Smooth muscle cell (in vitro differentiated cells): Measurements from ENCODE around the gene KIAA0040. TPM values are rescaled to one million over a fixed set of nuclear protein-coding genes. Genes with fewer than 3 reads are reported as not detected.

Experiments
- DNase-seq: peaks from one replicate; lab custom pipeline; 2025; ENCODE audit not compliant: unreplicated experiment; lab: John Stamatoyannopoulos, UW
- H2AFZ ChIP-seq: fragments of 200-600 bp; sonication (generic); 2 replicates; pipeline ENCODE4 v1.6.0; 2016; ENCODE audit warnings: antibody characterized with exemption, low read depth, mild to moderate bottlenecking
- H3F3A ChIP-seq: fragments of 200-600 bp; sonication (generic); 2 replicates; pipeline ENCODE4 v1.6.0; 2017; ENCODE audit warnings: antibody characterized with exemption, low read depth
- H3K27ac ChIP-seq: fragments of 200-600 bp; sonication (generic); 2 replicates; pipeline ENCODE4 v1.5.1; 2016; ENCODE audit warnings: low read depth, mild to moderate bottlenecking
- H3K27me3 ChIP-seq: fragments of 200-600 bp; sonication (generic); 2 replicates; pipeline ENCODE4 v1.6.1; 2016; ENCODE audit warnings: low read depth, mild to moderate bottlenecking
- H3K36me3 ChIP-seq: fragments of 200-600 bp; sonication (generic); 2 replicates; pipeline ENCODE4 v1.5.1; 2016; ENCODE audit warnings: low read depth
- H3K4me1 ChIP-seq: fragments of 200-600 bp; sonication (generic); 2 replicates; pipeline ENCODE4 v1.5.1; 2016; ENCODE audit warnings: low read depth
- H3K4me2 ChIP-seq: fragments of 200-600 bp; sonication (generic); 2 replicates; pipeline ENCODE4 v1.6.0; 2016; ENCODE audit warnings: mild to moderate bottlenecking
- H3K4me3 ChIP-seq: fragments of 200-600 bp; sonication (generic); 2 replicates; pipeline ENCODE4 v1.5.1; 2016; ENCODE audit warnings: mild to moderate bottlenecking
- H3K79me2 ChIP-seq: fragments of 200-600 bp; sonication (generic); 2 replicates; pipeline ENCODE4 v1.6.0; 2016; ENCODE audit warnings: low read depth, mild to moderate bottlenecking
- H3K9ac ChIP-seq: fragments of 200-600 bp; sonication (generic); 2 replicates; pipeline ENCODE4 v1.6.0; 2016; ENCODE audit warnings: low read depth
- H3K9me3 ChIP-seq: fragments of 200-600 bp; sonication (generic); replicated peaks from 2 replicates; pipeline ENCODE4 v1.5.1; 2016; ENCODE audit warnings: low read depth
- H4K20me1 ChIP-seq: fragments of 200-600 bp; sonication (generic); 2 replicates; pipeline ENCODE4 v1.6.0; 2016; ENCODE audit warnings: low read depth
- CTCF ChIP-seq: fragments of 200-600 bp; sonication (generic); IDR thresholded peaks from 2 replicates; pipeline ENCODE4 v1.5.1; 2017; ENCODE audit warnings: borderline replicate concordance, mild to moderate bottlenecking, antibody characterized with exemption; ENCODE audit not compliant: insufficient read depth, poor library complexity, severe bottlenecking
- whole genome bisulfite sequencing: methylation state at CpG from one replicate; pipeline ENCODE4 v1.1.7; 2016; ENCODE audit warnings: low lambda C conversion rate; 5-methylcytosine and 5-hydroxymethylcytosine counted together
- polyA plus RNA-seq: library from polyadenylated mRNA; unstranded; fragments of >200 nt; fragmentation: Nextera tagmentation; extraction: Ambion mirVana; gene quantifications from 2 replicates; pipeline ENCODE4 v1.2.1, GENCODE V29; 2016
- total RNA-seq: library from RNA; depleted of rRNA; stranded (reverse); fragments of >200 nt; gene quantifications from 2 replicates; pipeline ENCODE4 v1.2.3, GENCODE V29; 2014

KIAA0040 gene
- total and polyA plus RNA-seq, 2 experiments from 2014 or later = 3.8 to 8.9 TPM

- H3K4me3 ChIP-seq = no peak overlapping the region
- H3K4me2 ChIP-seq = no peak overlapping the region
- H3K36me3 ChIP-seq = no peaks in the 10 kb centered on the region
- no peak overlapping the region for H3K27ac ChIP-seq
- TF ChIP-seq CTCF = no peak
- no peaks in the 10 kb centered on the region for H3K9me3 ChIP-seq
- H3K79me2 ChIP-seq = no peaks in the 10 kb centered on the region
- H2AFZ ChIP-seq = no peak overlapping the region
- H3K27me3 ChIP-seq = no peaks in the 10 kb centered on the region
- DNase-seq = no peak
- H3K9ac ChIP-seq = no peak overlapping the region
- H4K20me1 ChIP-seq = no peaks in the 10 kb centered on the region
- H3F3A ChIP-seq = no peaks in the 10 kb centered on the region
- no peaks in the 10 kb centered on the region for H3K4me1 ChIP-seq
Measured at GRCh38 chr1:175198332-175198731, 5.8 kb upstream of the KIAA0040 start.

- Histone ChIP-seq H3K36me3 (no peaks in the 10 kb centered on the region), H4K20me1 (no peaks in the 10 kb centered on the region), H2AFZ (no peak overlapping the region), H3K27ac (peak overlapping the region; percentile 25), H3K9me3 (no peaks in the 10 kb centered on the region), H3K4me2 (no peak overlapping the region), H3K27me3 (no peaks in the 10 kb centered on the region), H3K4me3 (no peak overlapping the region), H3K79me2 (no peaks in the 10 kb centered on the region), H3F3A (no peaks in the 10 kb centered on the region), H3K9ac (no peak overlapping the region), H3K4me1 (no peaks in the 10 kb centered on the region)
- no peak for TF ChIP-seq CTCF
- DNase-seq = no peak
- 58% methylated on average over 2 of the region's 2 CpGs for WGBS
Measured at GRCh38 chr1:175197531-175197930, 5.0 kb upstream of the KIAA0040 start.

- no peak for TF ChIP-seq CTCF
- Histone ChIP-seq H3K27ac (no peak overlapping the region), H3K4me1 (no peaks in the 10 kb centered on the region), H3K9ac (no peak overlapping the region), H4K20me1 (no peaks in the 10 kb centered on the region), H3K27me3 (no peaks in the 10 kb centered on the region), H3K4me3 (no peak overlapping the region), H3F3A (no peaks in the 10 kb centered on the region), H3K79me2 (no peaks in the 10 kb centered on the region), H3K4me2 (no peak overlapping the region), H3K9me3 (no peaks in the 10 kb centered on the region), H2AFZ (no peak overlapping the region), H3K36me3 (no peaks in the 10 kb centered on the region)
- WGBS = 79% methylated on average over 3 of the region's 3 CpGs
- DNase-seq = no peak
Measured at GRCh38 chr1:175195798-175196197, 3.2 kb upstream of the KIAA0040 start.

GRCh38 chr1:175195281-175195680 lies 2.7 kb upstream of the KIAA0040 start:
- H3K4me1 ChIP-seq = no peaks in the 10 kb centered on the region
- no peak overlapping the region for H3K27ac ChIP-seq
- WGBS = 0% methylated on average over 1 of the region's 1 CpG
- no peak overlapping the region for H3K4me2 ChIP-seq
- H2AFZ ChIP-seq = no peak overlapping the region
- no peaks in the 10 kb centered on the region for H4K20me1 ChIP-seq
- no peaks in the 10 kb centered on the region for H3K27me3 ChIP-seq
- H3K9me3 ChIP-seq = no peaks in the 10 kb centered on the region
- no peak for TF ChIP-seq CTCF
- no peaks in the 10 kb centered on the region for H3F3A ChIP-seq
- no peak overlapping the region for H3K9ac ChIP-seq
- H3K79me2 ChIP-seq = no peaks in the 10 kb centered on the region
- no peak overlapping the region for H3K4me3 ChIP-seq
- no peaks in the 10 kb centered on the region for H3K36me3 ChIP-seq
- DNase-seq = no peak
